ENCODE data around the gene KIF26B.

The KIF26B gene

GRCh38 chr1:245687152-245687635 lies 532.4 kb downstream of the KIF26B start:
- H3K4me2 ChIP-seq (ENCODE audit: low read depth, low read length, poor library complexity, severe bottlenecking), result no peak overlapping the region
- H3K4me1 ChIP-seq (ENCODE audit: insufficient read depth, low read length, poor library complexity, severe bottlenecking), result no peaks in the 10 kb centered on the region
- H4K20me1 ChIP-seq (ENCODE audit: insufficient read depth, low read length, poor library complexity, severe bottlenecking), result no peaks in the 10 kb centered on the region
- no peak overlapping the region for H3K4me3 ChIP-seq (ENCODE audit: low read length, poor library complexity, severe bottlenecking)
- H3K79me2 ChIP-seq (ENCODE audit: insufficient read depth, low read length), result no peaks in the 10 kb centered on the region
- H3K9me3 ChIP-seq (ENCODE audit: insufficient read depth, low read depth, low read length), result no peaks in the 10 kb centered on the region
- no peak overlapping the region for H2AFZ ChIP-seq (ENCODE audit: low read length)
- H3K36me3 ChIP-seq (ENCODE audit: insufficient read depth, low read length), result no peaks in the 10 kb centered on the region
- no peaks in the 10 kb centered on the region for H3K27me3 ChIP-seq (ENCODE audit: insufficient read depth, low read length, poor library complexity, severe bottlenecking)
- H3K9me2 ChIP-seq (replicated peaks; ENCODE audit: low read depth, low read length), result no peaks in the 10 kb centered on the region
- no peaks in the 10 kb centered on the region for H3F3A ChIP-seq (ENCODE audit: low read depth)
- TF ChIP-seq EZH2phosphoT487 (IDR thresholded peaks at IDR 0.05; ENCODE audit: borderline replicate concordance), result no peak
- TF ChIP-seq, protein P1, sequence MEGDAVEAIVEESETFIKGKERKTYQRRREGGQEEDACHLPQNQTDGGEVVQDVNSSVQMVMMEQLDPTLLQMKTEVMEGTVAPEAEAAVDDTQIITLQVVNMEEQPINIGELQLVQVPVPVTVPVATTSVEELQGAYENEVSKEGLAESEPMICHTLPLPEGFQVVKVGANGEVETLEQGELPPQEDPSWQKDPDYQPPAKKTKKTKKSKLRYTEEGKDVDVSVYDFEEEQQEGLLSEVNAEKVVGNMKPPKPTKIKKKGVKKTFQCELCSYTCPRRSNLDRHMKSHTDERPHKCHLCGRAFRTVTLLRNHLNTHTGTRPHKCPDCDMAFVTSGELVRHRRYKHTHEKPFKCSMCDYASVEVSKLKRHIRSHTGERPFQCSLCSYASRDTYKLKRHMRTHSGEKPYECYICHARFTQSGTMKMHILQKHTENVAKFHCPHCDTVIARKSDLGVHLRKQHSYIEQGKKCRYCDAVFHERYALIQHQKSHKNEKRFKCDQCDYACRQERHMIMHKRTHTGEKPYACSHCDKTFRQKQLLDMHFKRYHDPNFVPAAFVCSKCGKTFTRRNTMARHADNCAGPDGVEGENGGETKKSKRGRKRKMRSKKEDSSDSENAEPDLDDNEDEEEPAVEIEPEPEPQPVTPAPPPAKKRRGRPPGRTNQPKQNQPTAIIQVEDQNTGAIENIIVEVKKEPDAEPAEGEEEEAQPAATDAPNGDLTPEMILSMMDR (conservative IDR thresholded peaks at IDR 0.05; ENCODE audit: low read length), result no peak
- no peak overlapping the region for H3K9ac ChIP-seq (ENCODE audit: low read depth, low read length, poor library complexity, severe bottlenecking)

- H4K20me1 ChIP-seq (ENCODE audit: insufficient read depth, low read length, poor library complexity, severe bottlenecking), result no peaks in the 10 kb centered on the region
- H3K9me3 ChIP-seq (ENCODE audit: insufficient read depth, low read depth, low read length), result no peaks in the 10 kb centered on the region
- no peaks in the 10 kb centered on the region for H3F3A ChIP-seq (ENCODE audit: low read depth)
- H3K79me2 ChIP-seq (ENCODE audit: insufficient read depth, low read length), result no peaks in the 10 kb centered on the region
- H3K27me3 ChIP-seq (ENCODE audit: insufficient read depth, low read length, poor library complexity, severe bottlenecking), result no peaks in the 10 kb centered on the region
- H3K36me3 ChIP-seq (ENCODE audit: insufficient read depth, low read length), result no peaks in the 10 kb centered on the region
- H3K4me1 ChIP-seq (ENCODE audit: insufficient read depth, low read length, poor library complexity, severe bottlenecking), result no peaks in the 10 kb centered on the region
- H3K4me3 ChIP-seq (ENCODE audit: low read length, poor library complexity, severe bottlenecking), result no peak overlapping the region
- H3K4me2 ChIP-seq (ENCODE audit: low read depth, low read length, poor library complexity, severe bottlenecking), result no peak overlapping the region
- TF ChIP-seq, protein P1 (conservative IDR thresholded peaks at IDR 0.05; ENCODE audit: low read length), result peak; percentile 32
- no peak for TF ChIP-seq EZH2phosphoT487 (IDR thresholded peaks at IDR 0.05; ENCODE audit: borderline replicate concordance)
- no peaks in the 10 kb centered on the region for H3K9me2 ChIP-seq (replicated peaks; ENCODE audit: low read depth, low read length)
- no peak overlapping the region for H2AFZ ChIP-seq (ENCODE audit: low read length)
- H3K9ac ChIP-seq (ENCODE audit: low read depth, low read length, poor library complexity, severe bottlenecking), result no peak overlapping the region
Measured at GRCh38 chr1:245687636-245688535, 533.1 kb downstream of the KIF26B start.

GRCh38 chr1:245688536-245689453 lies 534.0 kb downstream of the KIF26B start:
- Histone ChIP-seq H3K4me3 (ENCODE audit: low read length, poor library complexity, severe bottlenecking) (no peak overlapping the region), H3K9me2 (replicated peaks; ENCODE audit: low read depth, low read length) (no peaks in the 10 kb centered on the region), H3K4me1 (ENCODE audit: insufficient read depth, low read length, poor library complexity, severe bottlenecking) (no peaks in the 10 kb centered on the region), H3K36me3 (ENCODE audit: insufficient read depth, low read length) (no peaks in the 10 kb centered on the region), H3F3A (ENCODE audit: low read depth) (no peaks in the 10 kb centered on the region), H4K20me1 (ENCODE audit: insufficient read depth, low read length, poor library complexity, severe bottlenecking) (no peaks in the 10 kb centered on the region), H3K9ac (ENCODE audit: low read depth, low read length, poor library complexity, severe bottlenecking) (no peak overlapping the region), H3K9me3 (ENCODE audit: insufficient read depth, low read depth, low read length) (no peaks in the 10 kb centered on the region), H3K4me2 (ENCODE audit: low read depth, low read length, poor library complexity, severe bottlenecking) (no peak overlapping the region), H2AFZ (ENCODE audit: low read length) (no peak overlapping the region), H3K79me2 (ENCODE audit: insufficient read depth, low read length) (no peaks in the 10 kb centered on the region), H3K27me3 (ENCODE audit: insufficient read depth, low read length, poor library complexity, severe bottlenecking) (no peaks in the 10 kb centered on the region)
- TF ChIP-seq EZH2phosphoT487 (IDR thresholded peaks at IDR 0.05; ENCODE audit: borderline replicate concordance), result no peak
- TF ChIP-seq, protein P1 (conservative IDR thresholded peaks at IDR 0.05; ENCODE audit: low read length), result no peak

Data from Loucy (cell line).